Activated CD8-positive, alpha-beta memory T cell treated with anti-CD3 and anti-CD28 coated beads for 36 hours (primary cell): ENCODE results near the gene TRA2A. TPM values are rescaled to one million over a fixed set of nuclear protein-coding genes. Genes with fewer than 3 reads are reported as not detected.
"Not testable (repeated sequence)": the region's sequence is repeated elsewhere in the genome, so short reads cannot be mapped to it uniquely, and the experiment has no call there.

Experiments used
- CTCF ChIA-PET: fragments of 350-600 bp; sonication (Branson Sonifier 250); formaldehyde crosslinking; loops from one replicate; lab custom pipeline; 2021; ENCODE audit warnings: antibody characterized with exemption; lab: Charles Lee
- POLR2A ChIA-PET: fragments of 350-600 bp; sonication (Branson Sonifier 250); formaldehyde crosslinking; loops from one replicate; lab custom pipeline; 2021; ENCODE audit warnings: antibody characterized with exemption; lab: Charles Lee
- total RNA-seq, 2 experiments: library from RNA; stranded (reverse); gene quantifications; one replicate each; pipeline ENCODE4 v1.2.3, GENCODE V29; 2021

The TRA2A gene
- total RNA-seq = 10 to 100 TPM; 81.0 to 81.6 TPM

GRCh38 chr7:23531794-23532489, at the start of gene TRA2A:
Gene TRA2A, minus strand, starts transcription at chr7:23531981. Its CDS starts 157 bp downstream, at chr7:23531824.
- ChIA-PET CTCF (no interaction called here), POLR2A (interaction anchor here (1.3 to 1.6 kb wide), 2 partner anchors 42 to 62 kb away, joined by 4 to 6 read pairs; no protein-coding TSS in a partner anchor)

GRCh38 chr7:23570592-23571200, 38.9 kb upstream of the TRA2A start:
- ChIA-PET CTCF (interaction anchor here (0.6 to 2.5 kb wide), 13 partner anchors 14 to 280 kb away, joined by 3 to 14 read pairs (median 4); no protein-coding TSS in a partner anchor), POLR2A (no interaction called here)

- ChIA-PET CTCF (no interaction called here), POLR2A (no interaction called here)
Observed at GRCh38 chr7:23558303-23558702, 26.5 kb upstream of the TRA2A start.

- POLR2A ChIA-PET = no interaction called here
- CTCF ChIA-PET = interaction anchor here (0.7 to 1.9 kb wide), 7 partner anchors 10 to 190 kb away, joined by 3 to 9 read pairs (median 3); no protein-coding TSS in a partner anchor
Observed at GRCh38 chr7:23547662-23548061, 15.9 kb upstream of the TRA2A start.

- ChIA-PET CTCF (interaction anchor here (0.6 to 1.9 kb wide), 14 partner anchors 9 to 275 kb away, joined by 3 to 9 read pairs (median 3); no protein-coding TSS in a partner anchor), POLR2A (no interaction called here)
Observed at GRCh38 chr7:23546897-23547572, 15.3 kb upstream of the TRA2A start.

GRCh38 chr7:23545493-23545892, 13.7 kb upstream of the TRA2A start:
- CTCF ChIA-PET = interaction anchor here (0.6 to 1.0 kb wide), 2 partner anchors 25 to 26 kb away, joined by 3 to 4 read pairs; no protein-coding TSS in a partner anchor
- POLR2A ChIA-PET = no interaction called here

GRCh38 chr7:23544913-23545354, 13.2 kb upstream of the TRA2A start:
- POLR2A ChIA-PET = no interaction called here
- CTCF ChIA-PET = interaction anchor here (0.5 to 1.0 kb wide), 4 partner anchors 24 to 513 kb away, joined by 3 to 4 read pairs (median 3); no protein-coding TSS in a partner anchor

GRCh38 chr7:23542752-23543151, 11.0 kb upstream of the TRA2A start:
- ChIA-PET CTCF (interaction anchor here (0.6 kb wide), 1 partner anchor 774 kb away, joined by 3 read pairs; no protein-coding TSS in a partner anchor), POLR2A (no interaction called here)

- CTCF ChIA-PET = interaction anchor here (0.7 to 1.4 kb wide), 5 partner anchors 15 to 1436 kb away, joined by 3 to 4 read pairs (median 3); no protein-coding TSS in a partner anchor
- POLR2A ChIA-PET = interaction anchor here (1.0 kb wide), 1 partner anchor 9 kb away, joined by 4 read pairs; no protein-coding TSS in a partner anchor
Observed at GRCh38 chr7:23539494-23539907, 7.7 kb upstream of the TRA2A start.

GRCh38 chr7:23538301-23538700, 6.5 kb upstream of the TRA2A start:
- ChIA-PET CTCF (interaction anchor here (0.7 to 1.4 kb wide), 3 partner anchors 8 to 265 kb away, joined by 3 to 6 read pairs (median 4); no protein-coding TSS in a partner anchor), POLR2A (interaction anchor here (0.6 kb wide), 1 partner anchor 357 kb away, joined by 4 read pairs; the partner anchor contains the start of gene NUP42)

- ChIA-PET POLR2A (no interaction called here), CTCF (no interaction called here)
Observed at GRCh38 chr7:23533238-23533604, 1.4 kb upstream of the TRA2A start.

GRCh38 chr7:23532490-23533237, 883 bp upstream of the TRA2A start:
- ChIA-PET POLR2A (no interaction called here), CTCF (no interaction called here)

- POLR2A ChIA-PET = interaction anchor here (0.9 to 1.6 kb wide), 7 partner anchors 8 to 232 kb away, joined by 3 to 6 read pairs (median 4); partner anchors contain the start of genes CCDC126 and MALSU1
- CTCF ChIA-PET = no interaction called here
Observed at GRCh38 chr7:23531050-23531793, 559 bp downstream of the TRA2A start.

- CTCF ChIA-PET = no interaction called here
- POLR2A ChIA-PET = interaction anchor here (0.9 to 1.6 kb wide), 7 partner anchors 9 to 232 kb away, joined by 3 to 6 read pairs (median 4); partner anchors contain the start of genes CCDC126 and MALSU1
Observed at GRCh38 chr7:23530405-23530804, 1.4 kb downstream of the TRA2A start.

- ChIA-PET CTCF (interaction anchor here (0.7 kb wide), 1 partner anchor 62 kb away, joined by 3 read pairs; no protein-coding TSS in a partner anchor), POLR2A (no interaction called here)
Observed at GRCh38 chr7:23529262-23529859, 2.4 kb downstream of the TRA2A start.

- CTCF ChIA-PET = interaction anchor here (0.5 kb wide), 1 partner anchor 1001 kb away, joined by 3 read pairs; no protein-coding TSS in a partner anchor
- POLR2A ChIA-PET = not testable (repeated sequence)
Observed at GRCh38 chr7:23525611-23526010, 6.2 kb downstream of the TRA2A start.

GRCh38 chr7:23524473-23524872, 7.3 kb downstream of the TRA2A start:
- ChIA-PET POLR2A (no interaction called here), CTCF (interaction anchor here (1.2 to 1.3 kb wide), 2 partner anchors 10 to 15 kb away, joined by 3 read pairs; no protein-coding TSS in a partner anchor)
